ENCODE data around the gene REPIN1.

REPIN1 gene

GRCh38 chr7:150371131-150371995 is 2.7 kb downstream of the REPIN1 start:
- Histone ChIP-seq H3K27me3 (ENCODE audit: control insufficient read depth, insufficient read depth, low read length) (no peaks in the 10 kb centered on the region), H3K36me3 (ENCODE audit: control insufficient read depth, insufficient read depth, low read length) (peaks cover 45% of the 10 kb centered on the region), H3K9ac (ENCODE audit: low read length) (no peak overlapping the region), H3K4me1 (ENCODE audit: control insufficient read depth, insufficient read depth, low read length) (peaks cover 53% of the 10 kb centered on the region), H3K9me3 (ENCODE audit: control insufficient read depth, insufficient read depth, low read depth, low read length) (no peaks in the 10 kb centered on the region), H3K4me3 (ENCODE audit: low read depth, low read length) (no peak overlapping the region), H3K27ac (ENCODE audit: low read depth, low read length) (no peak overlapping the region)

GRCh38 chr7:150371996-150372270 is 3.3 kb downstream of the REPIN1 start:
- Histone ChIP-seq H3K9me3 (ENCODE audit: control insufficient read depth, insufficient read depth, low read depth, low read length) (no peaks in the 10 kb centered on the region), H3K36me3 (ENCODE audit: control insufficient read depth, insufficient read depth, low read length) (peaks cover 45% of the 10 kb centered on the region), H3K4me3 (ENCODE audit: low read depth, low read length) (no peak overlapping the region), H3K4me1 (ENCODE audit: control insufficient read depth, insufficient read depth, low read length) (peaks cover 58% of the 10 kb centered on the region), H3K27ac (ENCODE audit: low read depth, low read length) (no peak overlapping the region), H3K9ac (ENCODE audit: low read length) (no peak overlapping the region), H3K27me3 (ENCODE audit: control insufficient read depth, insufficient read depth, low read length) (no peaks in the 10 kb centered on the region)

- H3K4me1 ChIP-seq (ENCODE audit: control insufficient read depth, insufficient read depth, low read length), result peaks cover 63% of the 10 kb centered on the region
- peaks cover 45% of the 10 kb centered on the region for H3K36me3 ChIP-seq (ENCODE audit: control insufficient read depth, insufficient read depth, low read length)
- H3K27me3 ChIP-seq (ENCODE audit: control insufficient read depth, insufficient read depth, low read length), result no peaks in the 10 kb centered on the region
- no peaks in the 10 kb centered on the region for H3K9me3 ChIP-seq (ENCODE audit: control insufficient read depth, insufficient read depth, low read depth, low read length)
- peak overlapping the region; percentile 16 for H3K4me3 ChIP-seq (ENCODE audit: low read depth, low read length)
- no peak overlapping the region; the same call in 1 of the 2 replicates for H3K27ac ChIP-seq (ENCODE audit: low read depth, low read length)
- H3K9ac ChIP-seq (ENCODE audit: low read length), result peak overlapping the region; percentile 59
Observed at GRCh38 chr7:150372271-150373048, 3.8 kb downstream of the REPIN1 start.

GRCh38 chr7:150373049-150373801 is 4.6 kb downstream of the REPIN1 start:
- Histone ChIP-seq H3K9me3 (ENCODE audit: control insufficient read depth, insufficient read depth, low read depth, low read length) (no peaks in the 10 kb centered on the region), H3K9ac (ENCODE audit: low read length) (peak overlapping the region; percentile 59), H3K4me1 (ENCODE audit: control insufficient read depth, insufficient read depth, low read length) (peaks cover 64% of the 10 kb centered on the region), H3K27me3 (ENCODE audit: control insufficient read depth, insufficient read depth, low read length) (no peaks in the 10 kb centered on the region), H3K4me3 (ENCODE audit: low read depth, low read length) (peak overlapping the region; percentile 16), H3K36me3 (ENCODE audit: control insufficient read depth, insufficient read depth, low read length) (peaks cover 45% of the 10 kb centered on the region), H3K27ac (ENCODE audit: low read depth, low read length) (peak overlapping the region; percentile 22; the same call in 1 of the 2 replicates)

GRCh38 chr7:150374026-150374425 is 5.4 kb downstream of the REPIN1 start:
- peak overlapping the region; percentile 80 for H3K27ac ChIP-seq (ENCODE audit: low read depth, low read length)
- H3K36me3 ChIP-seq (ENCODE audit: control insufficient read depth, insufficient read depth, low read length), result peaks cover 45% of the 10 kb centered on the region
- H3K4me1 ChIP-seq (ENCODE audit: control insufficient read depth, insufficient read depth, low read length), result peaks cover 64% of the 10 kb centered on the region

GRCh38 chr7:150374472-150374871 is 5.8 kb downstream of the REPIN1 start:
- Histone ChIP-seq H3K36me3 (ENCODE audit: control insufficient read depth, insufficient read depth, low read length) (peaks cover 45% of the 10 kb centered on the region), H3K9ac (ENCODE audit: low read length) (peak overlapping the region; percentile 38), H3K27me3 (ENCODE audit: control insufficient read depth, insufficient read depth, low read length) (no peaks in the 10 kb centered on the region), H3K4me3 (ENCODE audit: low read depth, low read length) (no peak overlapping the region; the same call in 1 of the 2 replicates), H3K27ac (ENCODE audit: low read depth, low read length) (peak overlapping the region; percentile 80), H3K9me3 (ENCODE audit: control insufficient read depth, insufficient read depth, low read depth, low read length) (no peaks in the 10 kb centered on the region), H3K4me1 (ENCODE audit: control insufficient read depth, insufficient read depth, low read length) (peaks cover 62% of the 10 kb centered on the region)

More at GRCh38 chr7:150374026-150374425, 5.4 kb downstream of the REPIN1 start:
- no peaks in the 10 kb centered on the region for H3K9me3 ChIP-seq (ENCODE audit: control insufficient read depth, insufficient read depth, low read depth, low read length)
- peak overlapping the region; percentile 38 for H3K9ac ChIP-seq (ENCODE audit: low read length)
- H3K27me3 ChIP-seq (ENCODE audit: control insufficient read depth, insufficient read depth, low read length), result no peaks in the 10 kb centered on the region
- no peak overlapping the region for H3K4me3 ChIP-seq (ENCODE audit: low read depth, low read length)

- no peak overlapping the region for H3K4me3 ChIP-seq (ENCODE audit: low read depth, low read length)
Observed at GRCh38 chr7:150375662-150376521, 7.3 kb downstream of the REPIN1 start.

GRCh38 chr7:150376560-150376959 is 7.9 kb downstream of the REPIN1 start:
- Histone ChIP-seq H3K9ac (ENCODE audit: low read length) (no peak overlapping the region), H3K27ac (ENCODE audit: low read depth, low read length) (no peak overlapping the region), H3K9me3 (ENCODE audit: control insufficient read depth, insufficient read depth, low read depth, low read length) (no peaks in the 10 kb centered on the region), H3K4me1 (ENCODE audit: control insufficient read depth, insufficient read depth, low read length) (peaks cover 64% of the 10 kb centered on the region), H3K4me3 (ENCODE audit: low read depth, low read length) (no peak overlapping the region), H3K27me3 (ENCODE audit: control insufficient read depth, insufficient read depth, low read length) (no peaks in the 10 kb centered on the region), H3K36me3 (ENCODE audit: control insufficient read depth, insufficient read depth, low read length) (peaks cover 27% of the 10 kb centered on the region)

More at GRCh38 chr7:150375662-150376521, 7.3 kb downstream of the REPIN1 start:
- Histone ChIP-seq H3K9ac (ENCODE audit: low read length) (no peak overlapping the region), H3K27ac (ENCODE audit: low read depth, low read length) (no peak overlapping the region), H3K27me3 (ENCODE audit: control insufficient read depth, insufficient read depth, low read length) (no peaks in the 10 kb centered on the region), H3K36me3 (ENCODE audit: control insufficient read depth, insufficient read depth, low read length) (peaks cover 34% of the 10 kb centered on the region), H3K4me1 (ENCODE audit: control insufficient read depth, insufficient read depth, low read length) (peaks cover 59% of the 10 kb centered on the region), H3K9me3 (ENCODE audit: control insufficient read depth, insufficient read depth, low read depth, low read length) (no peaks in the 10 kb centered on the region)

- Histone ChIP-seq H3K4me3 (ENCODE audit: low read depth, low read length) (no peak overlapping the region), H3K9ac (ENCODE audit: low read length) (no peak overlapping the region), H3K36me3 (ENCODE audit: control insufficient read depth, insufficient read depth, low read length) (peaks cover 25% of the 10 kb centered on the region), H3K27me3 (ENCODE audit: control insufficient read depth, insufficient read depth, low read length) (no peaks in the 10 kb centered on the region), H3K9me3 (ENCODE audit: control insufficient read depth, insufficient read depth, low read depth, low read length) (no peaks in the 10 kb centered on the region), H3K27ac (ENCODE audit: low read depth, low read length) (no peak overlapping the region), H3K4me1 (ENCODE audit: control insufficient read depth, insufficient read depth, low read length) (peaks cover 69% of the 10 kb centered on the region)
Observed at GRCh38 chr7:150377196-150377595, 8.6 kb downstream of the REPIN1 start.

GRCh38 chr7:150377635-150378034 is 9.0 kb downstream of the REPIN1 start:
- no peaks in the 10 kb centered on the region for H3K9me3 ChIP-seq (ENCODE audit: control insufficient read depth, insufficient read depth, low read depth, low read length)
- peak overlapping the region; percentile 98; the same call in 1 of the 2 replicates for H3K27ac ChIP-seq (ENCODE audit: low read depth, low read length)
- peaks cover 21% of the 10 kb centered on the region for H3K36me3 ChIP-seq (ENCODE audit: control insufficient read depth, insufficient read depth, low read length)
- no peaks in the 10 kb centered on the region for H3K27me3 ChIP-seq (ENCODE audit: control insufficient read depth, insufficient read depth, low read length)
- H3K4me3 ChIP-seq (ENCODE audit: low read depth, low read length), result peak overlapping the region; percentile 76; the same call in 1 of the 2 replicates
- H3K4me1 ChIP-seq (ENCODE audit: control insufficient read depth, insufficient read depth, low read length), result peaks cover 70% of the 10 kb centered on the region
- no peak overlapping the region for H3K9ac ChIP-seq (ENCODE audit: low read length)

Data from HUES6 (cell line).